HCEC 1CT (cell line): ENCODE data around the gene TRAPPC2.
A peak's percentile ranks its signal among the peaks of the same experiment; 100 is the strongest.

Experiments used
- DNase-seq: peaks from one replicate; pipeline ENCODE4 v3.0.0-alpha.2; 2017

The TRAPPC2 gene

GRCh38 chrX:13664020-13664419 is 70.4 kb downstream of the TRAPPC2 start:
- no peak for DNase-seq

GRCh38 chrX:13662355-13662791 is 72.0 kb downstream of the TRAPPC2 start:
- peak; percentile 56 for DNase-seq
